OCI-M1 (cell line): ENCODE data around the gene ACOT6.
A peak's percentile ranks its signal among the peaks of the same experiment; 100 is the strongest.
"Not testable (repeated sequence)": the region's sequence is repeated elsewhere in the genome, so short reads cannot be mapped to it uniquely, and the experiment has no call there.

Experiments used
- DNase-seq: peaks from one replicate; lab custom pipeline; 2025; lab: John Stamatoyannopoulos, UW

ACOT6 gene

GRCh38 chr14:73651005-73651404 is 38.7 kb downstream of the ACOT6 start:
- DNase-seq, result no peak

GRCh38 chr14:73655851-73656250 is 43.5 kb downstream of the ACOT6 start:
- no peak for DNase-seq

GRCh38 chr14:73659202-73659601 is 46.9 kb downstream of the ACOT6 start:
- not testable (repeated sequence) for DNase-seq

- no peak for DNase-seq
Observed at GRCh38 chr14:73660511-73660910, 48.2 kb downstream of the ACOT6 start.

GRCh38 chr14:73661872-73662271 is 49.6 kb downstream of the ACOT6 start:
- DNase-seq, result no peak

GRCh38 chr14:73662487-73662943 is 50.2 kb downstream of the ACOT6 start:
- peak; percentile 31 for DNase-seq

GRCh38 chr14:73663548-73664212 is 51.4 kb downstream of the ACOT6 start:
- peak; percentile 24 for DNase-seq

GRCh38 chr14:73665130-73665529 is 52.8 kb downstream of the ACOT6 start:
- DNase-seq, result no peak

- DNase-seq, result peak; percentile 16
Observed at GRCh38 chr14:73666583-73666982, 54.3 kb downstream of the ACOT6 start.

- no peak for DNase-seq
Observed at GRCh38 chr14:73667854-73668253, 55.5 kb downstream of the ACOT6 start.
